ENCODE results near the gene DRAP1.
A peak's percentile ranks its signal among the peaks of the same experiment; 100 is the strongest.

Gene DRAP1

GRCh38 chr11:65915101-65915820 is 4.0 kb upstream of the DRAP1 start:
- peaks cover 5% of the 10 kb centered on the region for H3K4me1 ChIP-seq (ENCODE audit: control insufficient read depth, low read depth, low read length)
- no peak overlapping the region for H3K4me3 ChIP-seq (ENCODE audit: low read length)
- no peaks in the 10 kb centered on the region for H3K27me3 ChIP-seq (ENCODE audit: control insufficient read depth, insufficient read depth, low read length)
- H3K9me3 ChIP-seq (ENCODE audit: control insufficient read depth, low read depth, low read length): no peaks in the 10 kb centered on the region
- no peak overlapping the region for H3K27ac ChIP-seq (ENCODE audit: low read length)
- H3K36me3 ChIP-seq (ENCODE audit: control insufficient read depth, low read depth, low read length): no peaks in the 10 kb centered on the region
- H3K9ac ChIP-seq (ENCODE audit: low read length): no peak overlapping the region

- Histone ChIP-seq H3K27ac (ENCODE audit: low read length) (no peak overlapping the region), H3K9ac (ENCODE audit: low read length) (no peak overlapping the region), H3K4me3 (ENCODE audit: low read length) (no peak overlapping the region)
Measured at GRCh38 chr11:65915821-65916251, 3.4 kb upstream of the DRAP1 start.

GRCh38 chr11:65916391-65916790 is 2.8 kb upstream of the DRAP1 start:
- H3K36me3 ChIP-seq (ENCODE audit: control insufficient read depth, low read depth, low read length): no peaks in the 10 kb centered on the region
- H3K9ac ChIP-seq (ENCODE audit: low read length): no peak overlapping the region
- H3K9me3 ChIP-seq (ENCODE audit: control insufficient read depth, low read depth, low read length): no peaks in the 10 kb centered on the region
- no peak overlapping the region for H3K27ac ChIP-seq (ENCODE audit: low read length)
- H3K4me1 ChIP-seq (ENCODE audit: control insufficient read depth, low read depth, low read length): peaks cover 5% of the 10 kb centered on the region
- H3K27me3 ChIP-seq (ENCODE audit: control insufficient read depth, insufficient read depth, low read length): no peaks in the 10 kb centered on the region
- no peak overlapping the region for H3K4me3 ChIP-seq (ENCODE audit: low read length)

More at GRCh38 chr11:65915821-65916251, 3.4 kb upstream of the DRAP1 start:
- Histone ChIP-seq H3K9me3 (ENCODE audit: control insufficient read depth, low read depth, low read length) (no peaks in the 10 kb centered on the region), H3K4me1 (ENCODE audit: control insufficient read depth, low read depth, low read length) (peaks cover 5% of the 10 kb centered on the region), H3K27me3 (ENCODE audit: control insufficient read depth, insufficient read depth, low read length) (no peaks in the 10 kb centered on the region), H3K36me3 (ENCODE audit: control insufficient read depth, low read depth, low read length) (no peaks in the 10 kb centered on the region)

- H3K4me3 ChIP-seq (ENCODE audit: low read length): no peak overlapping the region
Measured at GRCh38 chr11:65917077-65917433, 2.2 kb upstream of the DRAP1 start.

GRCh38 chr11:65917434-65918210 is 1.6 kb upstream of the DRAP1 start:
- Histone ChIP-seq H3K4me1 (ENCODE audit: control insufficient read depth, low read depth, low read length) (peaks cover 5% of the 10 kb centered on the region), H3K9ac (ENCODE audit: low read length) (peak overlapping the region; percentile 85), H3K36me3 (ENCODE audit: control insufficient read depth, low read depth, low read length) (peaks cover 3% of the 10 kb centered on the region), H3K4me3 (ENCODE audit: low read length) (peak overlapping the region; percentile 90), H3K27ac (ENCODE audit: low read length) (no peak overlapping the region), H3K27me3 (ENCODE audit: control insufficient read depth, insufficient read depth, low read length) (no peaks in the 10 kb centered on the region), H3K9me3 (ENCODE audit: control insufficient read depth, low read depth, low read length) (no peaks in the 10 kb centered on the region)

More at GRCh38 chr11:65917077-65917433, 2.2 kb upstream of the DRAP1 start:
- H3K4me1 ChIP-seq (ENCODE audit: control insufficient read depth, low read depth, low read length): peaks cover 5% of the 10 kb centered on the region
- H3K9ac ChIP-seq (ENCODE audit: low read length): no peak overlapping the region
- no peak overlapping the region for H3K27ac ChIP-seq (ENCODE audit: low read length)
- H3K27me3 ChIP-seq (ENCODE audit: control insufficient read depth, insufficient read depth, low read length): no peaks in the 10 kb centered on the region
- no peaks in the 10 kb centered on the region for H3K9me3 ChIP-seq (ENCODE audit: control insufficient read depth, low read depth, low read length)
- H3K36me3 ChIP-seq (ENCODE audit: control insufficient read depth, low read depth, low read length): no peaks in the 10 kb centered on the region

- Histone ChIP-seq H3K36me3 (ENCODE audit: control insufficient read depth, low read depth, low read length) (peaks cover 4% of the 10 kb centered on the region), H3K9me3 (ENCODE audit: control insufficient read depth, low read depth, low read length) (no peaks in the 10 kb centered on the region), H3K27ac (ENCODE audit: low read length) (peak within 1 kb of the TSS; percentile 48), H3K4me1 (ENCODE audit: control insufficient read depth, low read depth, low read length) (peaks cover 5% of the 10 kb centered on the region), H3K9ac (ENCODE audit: low read length) (peak within 1 kb of the TSS; percentile 85), H3K27me3 (ENCODE audit: control insufficient read depth, insufficient read depth, low read length) (no peaks in the 10 kb centered on the region), H3K4me3 (ENCODE audit: low read length) (peak within 1 kb of the TSS; percentile 90)
Measured at GRCh38 chr11:65918211-65919140, 750 bp upstream of the DRAP1 start, which contains the start of gene C11orf68. Gene C11orf68 (minus strand): TSS chr11:65919062. CDS start chr11:65919031, 31 bp downstream.

- Histone ChIP-seq H3K27me3 (ENCODE audit: control insufficient read depth, insufficient read depth, low read length) (no peaks in the 10 kb centered on the region), H3K27ac (ENCODE audit: low read length) (no peak overlapping the region), H3K4me3 (ENCODE audit: low read length) (peak overlapping the region; percentile 71), H3K9me3 (ENCODE audit: control insufficient read depth, low read depth, low read length) (no peaks in the 10 kb centered on the region), H3K4me1 (ENCODE audit: control insufficient read depth, low read depth, low read length) (peaks cover 5% of the 10 kb centered on the region), H3K36me3 (ENCODE audit: control insufficient read depth, low read depth, low read length) (peaks cover 4% of the 10 kb centered on the region), H3K9ac (ENCODE audit: low read length) (peak overlapping the region; percentile 53)
Measured at GRCh38 chr11:65919573-65920371, 546 bp downstream of the DRAP1 start.

GRCh38 chr11:65920372-65920802 is 1.2 kb downstream of the DRAP1 start:
- H3K27me3 ChIP-seq (ENCODE audit: control insufficient read depth, insufficient read depth, low read length): no peaks in the 10 kb centered on the region
- H3K9me3 ChIP-seq (ENCODE audit: control insufficient read depth, low read depth, low read length): no peaks in the 10 kb centered on the region
- peaks cover 4% of the 10 kb centered on the region for H3K36me3 ChIP-seq (ENCODE audit: control insufficient read depth, low read depth, low read length)
- H3K9ac ChIP-seq (ENCODE audit: low read length): peak overlapping the region; percentile 53
- H3K4me3 ChIP-seq (ENCODE audit: low read length): peak overlapping the region; percentile 71
- peaks cover 5% of the 10 kb centered on the region for H3K4me1 ChIP-seq (ENCODE audit: control insufficient read depth, low read depth, low read length)
- H3K27ac ChIP-seq (ENCODE audit: low read length): no peak overlapping the region

GRCh38 chr11:65921033-65921555 is 1.9 kb downstream of the DRAP1 start:
- Histone ChIP-seq H3K4me3 (ENCODE audit: low read length) (no peak overlapping the region), H3K27ac (ENCODE audit: low read length) (no peak overlapping the region), H3K9me3 (ENCODE audit: control insufficient read depth, low read depth, low read length) (no peaks in the 10 kb centered on the region), H3K27me3 (ENCODE audit: control insufficient read depth, insufficient read depth, low read length) (no peaks in the 10 kb centered on the region), H3K9ac (ENCODE audit: low read length) (no peak overlapping the region), H3K4me1 (ENCODE audit: control insufficient read depth, low read depth, low read length) (peaks cover 5% of the 10 kb centered on the region), H3K36me3 (ENCODE audit: control insufficient read depth, low read depth, low read length) (peaks cover 4% of the 10 kb centered on the region)

GRCh38 chr11:65921876-65922275 is 2.6 kb downstream of the DRAP1 start:
- H3K4me3 ChIP-seq (ENCODE audit: low read length): no peak overlapping the region
- H3K9ac ChIP-seq (ENCODE audit: low read length): no peak overlapping the region
- no peak overlapping the region for H3K27ac ChIP-seq (ENCODE audit: low read length)
- no peaks in the 10 kb centered on the region for H3K27me3 ChIP-seq (ENCODE audit: control insufficient read depth, insufficient read depth, low read length)
- H3K36me3 ChIP-seq (ENCODE audit: control insufficient read depth, low read depth, low read length): peaks cover 4% of the 10 kb centered on the region
- H3K4me1 ChIP-seq (ENCODE audit: control insufficient read depth, low read depth, low read length): peaks cover 5% of the 10 kb centered on the region
- H3K9me3 ChIP-seq (ENCODE audit: control insufficient read depth, low read depth, low read length): no peaks in the 10 kb centered on the region

Data from iPS-18a (cell line).